ENCODE results near the gene THRB.

THRB gene

DNA sequence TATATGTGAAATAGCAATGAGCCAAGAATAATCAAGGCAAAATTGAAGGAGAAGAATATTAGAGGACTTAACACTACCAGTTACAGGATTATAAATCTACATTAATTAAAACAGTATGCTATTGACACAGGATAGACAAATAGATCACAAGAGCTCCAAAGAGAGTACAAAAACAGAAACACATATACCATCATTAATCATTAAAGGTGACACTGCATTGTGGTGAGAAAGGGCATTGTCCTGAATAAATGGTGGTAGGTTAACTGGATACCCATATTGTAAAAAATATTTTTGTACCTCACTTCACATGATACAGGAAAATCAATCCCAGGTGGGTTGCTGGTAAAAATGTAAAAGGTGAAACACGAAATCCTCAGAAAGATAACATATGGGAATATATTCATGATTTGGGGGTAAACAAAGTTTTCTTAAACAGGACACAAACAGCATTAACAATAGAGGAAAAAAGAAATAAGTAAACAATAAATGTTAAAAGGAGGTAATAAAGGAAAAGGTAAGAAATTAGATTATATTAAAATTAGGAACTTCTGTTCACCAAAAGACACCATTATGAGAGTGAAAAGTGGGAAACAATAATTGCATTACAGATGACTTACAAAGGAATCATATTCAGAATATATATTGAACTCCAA, 145.2 kb downstream of the THRB start:
- DNase-seq (ENCODE audit: low spot score), result no peak

DNA sequence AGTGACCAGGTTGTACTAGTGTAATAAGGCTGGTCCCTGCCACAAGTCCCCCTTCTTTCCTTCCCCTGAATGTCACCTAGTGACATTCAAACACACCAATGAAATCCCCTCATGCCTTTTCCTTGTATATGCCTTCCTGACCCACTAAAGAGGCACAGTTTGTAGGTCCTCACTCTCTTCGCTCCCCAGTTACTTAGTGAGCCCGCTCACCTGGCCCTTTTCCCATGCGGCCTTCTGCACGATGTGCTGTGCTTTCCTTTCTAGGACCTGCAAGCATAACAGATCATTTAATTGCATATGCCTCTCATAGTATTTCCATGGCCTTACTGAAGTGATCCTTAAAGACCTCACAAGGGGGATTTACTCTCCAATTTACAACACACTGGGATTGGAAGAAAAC, 146.3 kb downstream of the THRB start:
- DNase-seq (ENCODE audit: low spot score), result no peak

DNA sequence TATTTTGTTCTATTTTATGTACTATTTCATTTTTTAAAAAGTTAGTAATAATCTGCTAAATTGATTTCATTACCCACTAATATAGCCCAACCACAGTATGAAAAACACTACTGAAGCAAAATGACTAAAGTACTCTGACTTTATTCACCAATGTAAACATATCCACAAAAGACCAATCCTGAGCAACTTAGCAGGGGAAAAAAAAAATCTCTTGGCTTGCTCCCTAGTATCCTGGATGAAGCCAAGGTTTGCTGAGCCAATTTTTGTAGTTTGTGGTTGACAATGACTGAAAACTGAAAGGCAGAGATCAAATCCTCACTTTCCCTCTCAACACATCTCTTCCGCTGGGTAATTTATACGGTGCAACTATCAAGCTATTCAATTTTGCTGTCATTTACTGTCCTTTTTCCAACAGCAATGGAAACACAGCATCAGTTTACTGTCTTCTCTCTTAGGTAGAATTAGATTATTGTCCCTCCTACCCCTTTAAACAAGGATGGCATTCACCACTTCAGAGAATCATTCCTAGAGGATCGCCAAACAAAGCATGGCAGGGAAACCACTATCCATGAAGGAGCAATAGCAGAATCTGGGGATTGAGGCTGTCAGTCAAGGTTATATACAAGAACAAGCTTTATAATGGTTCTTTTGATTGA, 149.7 kb downstream of the THRB start:
- DNase-seq (ENCODE audit: low spot score), result no peak

DNA sequence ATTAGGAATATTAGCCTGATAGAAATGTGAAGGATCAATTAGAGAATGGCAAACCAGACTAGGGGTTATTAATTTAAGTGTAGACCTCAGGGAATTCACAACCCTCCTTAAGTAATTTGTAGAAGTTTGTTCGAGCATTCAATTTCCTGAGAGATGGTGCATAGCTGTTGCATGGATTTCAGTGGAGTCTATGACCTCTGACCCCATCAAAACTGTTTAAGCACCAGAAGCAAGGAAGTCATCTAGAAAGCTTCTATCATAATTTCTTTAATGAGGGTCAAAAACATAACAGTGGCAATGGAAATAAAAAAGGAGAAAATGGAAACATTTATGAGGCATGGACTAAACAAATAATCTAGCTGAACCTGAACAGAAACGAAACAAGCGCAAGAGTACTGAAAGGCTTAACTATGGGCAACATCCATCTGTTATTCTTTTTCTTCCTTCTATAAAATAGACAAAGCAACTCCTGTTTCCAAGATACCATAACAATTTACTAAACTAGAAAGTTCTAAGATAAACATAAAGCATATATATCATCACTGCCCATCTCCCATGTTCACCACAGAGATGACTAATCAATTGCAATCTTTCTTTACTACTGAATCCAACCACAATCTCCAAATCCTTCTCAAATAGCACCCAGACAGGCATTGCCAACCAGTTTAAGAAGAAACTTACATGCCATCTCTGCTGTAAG, 151.4 kb downstream of the THRB start:
- no peak for DNase-seq (ENCODE audit: low spot score)

DNA sequence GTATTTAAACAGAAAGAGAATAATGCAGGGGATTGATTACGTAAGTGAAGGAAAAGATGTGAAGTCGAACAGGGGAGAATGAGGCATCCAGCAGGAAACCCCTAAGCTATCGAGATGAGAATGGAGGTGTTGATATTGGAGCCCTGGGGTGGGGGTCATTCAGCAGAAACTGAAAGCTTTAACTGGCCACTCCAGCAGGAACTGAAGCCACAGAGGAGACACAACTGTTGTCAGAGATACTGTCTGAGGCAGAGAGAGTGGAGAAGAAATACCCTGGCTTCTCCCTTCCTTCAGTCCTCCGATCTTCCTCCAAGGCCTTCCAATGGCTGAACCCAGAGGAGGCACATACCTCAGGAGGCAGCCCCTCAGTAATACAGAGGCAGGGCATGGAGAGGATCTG, 152.4 kb downstream of the THRB start:
- DNase-seq (ENCODE audit: low spot score), result no peak

DNA sequence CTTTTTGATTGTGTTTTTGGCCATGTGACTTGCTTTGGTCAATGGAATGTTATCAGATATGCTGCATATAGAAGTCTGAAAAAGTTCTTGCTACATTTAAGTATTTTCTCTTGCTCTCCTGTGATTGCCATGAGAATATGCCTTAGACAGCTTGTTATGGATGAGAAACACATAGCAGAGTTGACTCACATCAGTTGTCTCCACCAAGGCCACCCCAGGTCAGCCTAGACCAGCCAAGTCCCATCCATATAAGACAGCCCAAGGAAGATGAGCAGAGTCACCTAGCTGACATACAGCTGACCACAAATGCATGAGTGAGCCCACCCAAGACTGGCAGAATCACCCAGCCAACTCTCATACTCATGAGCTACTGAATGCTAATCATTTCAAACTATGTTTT, 153.0 kb downstream of the THRB start:
- DNase-seq (ENCODE audit: low spot score), result no peak

DNA sequence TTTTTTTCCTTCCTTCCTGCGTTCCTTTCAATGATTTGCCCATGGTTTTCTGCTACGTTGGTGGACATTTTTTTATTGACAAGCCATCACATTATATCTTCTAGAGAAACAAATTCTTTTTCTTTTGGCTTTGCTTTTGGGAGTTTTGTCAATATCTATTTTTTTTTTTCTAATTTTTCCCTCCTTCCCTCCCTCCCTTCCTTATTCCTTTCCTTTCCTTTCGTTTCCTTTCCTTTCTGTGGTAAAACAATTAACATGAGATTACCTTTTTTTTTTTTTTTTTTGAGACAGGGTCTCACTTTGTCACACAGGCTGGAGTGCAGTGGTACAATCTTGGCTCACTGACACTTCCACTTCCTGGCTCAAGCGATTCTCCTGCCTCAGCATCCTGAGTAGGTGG, 153.7 kb downstream of the THRB start:
- DNase-seq (ENCODE audit: low spot score), result no peak

DNA sequence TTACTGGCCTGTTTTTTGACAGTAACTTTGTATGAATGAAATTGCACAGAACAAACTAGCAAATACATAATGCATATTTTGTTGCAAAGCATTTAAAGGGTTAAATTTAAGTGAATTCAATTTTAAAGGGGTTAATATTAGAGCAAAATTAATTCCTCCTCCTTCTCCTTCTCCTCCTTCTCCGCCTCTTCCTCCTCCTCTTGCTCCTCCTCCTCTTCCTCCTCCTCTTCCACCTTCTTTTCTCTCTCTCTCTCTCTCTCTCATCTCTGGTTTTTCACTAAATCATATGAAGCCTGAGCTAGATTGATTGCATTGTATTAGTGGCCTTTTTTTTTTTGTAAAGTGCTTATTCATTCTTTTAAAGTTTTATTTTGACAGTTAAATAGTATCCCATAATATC, 154.5 kb downstream of the THRB start:
- DNase-seq (ENCODE audit: low spot score), result no peak

DNA sequence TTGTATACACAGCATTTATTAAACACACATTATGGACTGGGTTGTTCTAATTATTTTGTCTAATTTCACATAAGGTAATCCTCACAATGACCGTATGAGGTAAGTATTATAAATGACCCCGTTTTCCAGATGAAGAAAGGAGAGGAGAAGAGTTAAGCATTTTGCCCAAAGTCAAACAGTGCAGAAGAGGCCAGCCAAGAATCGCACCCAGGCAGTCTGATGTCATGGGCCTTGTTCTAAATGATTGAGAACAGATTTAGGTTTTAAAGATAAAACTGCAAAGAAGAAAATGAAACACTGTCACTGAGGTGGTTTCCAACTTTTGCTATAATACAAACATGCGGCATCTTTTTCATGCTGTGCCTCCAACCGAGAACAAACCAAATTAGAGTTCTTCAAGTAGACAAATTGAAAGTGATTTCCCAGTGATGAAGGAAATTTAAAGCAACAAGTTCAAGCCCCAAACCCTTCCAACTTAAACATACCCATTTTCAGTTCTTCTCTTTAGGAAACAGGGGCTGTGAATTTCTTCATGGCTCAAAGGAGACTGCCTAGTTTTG, 155.3 kb downstream of the THRB start:
- no peak for DNase-seq (ENCODE audit: low spot score)

DNA sequence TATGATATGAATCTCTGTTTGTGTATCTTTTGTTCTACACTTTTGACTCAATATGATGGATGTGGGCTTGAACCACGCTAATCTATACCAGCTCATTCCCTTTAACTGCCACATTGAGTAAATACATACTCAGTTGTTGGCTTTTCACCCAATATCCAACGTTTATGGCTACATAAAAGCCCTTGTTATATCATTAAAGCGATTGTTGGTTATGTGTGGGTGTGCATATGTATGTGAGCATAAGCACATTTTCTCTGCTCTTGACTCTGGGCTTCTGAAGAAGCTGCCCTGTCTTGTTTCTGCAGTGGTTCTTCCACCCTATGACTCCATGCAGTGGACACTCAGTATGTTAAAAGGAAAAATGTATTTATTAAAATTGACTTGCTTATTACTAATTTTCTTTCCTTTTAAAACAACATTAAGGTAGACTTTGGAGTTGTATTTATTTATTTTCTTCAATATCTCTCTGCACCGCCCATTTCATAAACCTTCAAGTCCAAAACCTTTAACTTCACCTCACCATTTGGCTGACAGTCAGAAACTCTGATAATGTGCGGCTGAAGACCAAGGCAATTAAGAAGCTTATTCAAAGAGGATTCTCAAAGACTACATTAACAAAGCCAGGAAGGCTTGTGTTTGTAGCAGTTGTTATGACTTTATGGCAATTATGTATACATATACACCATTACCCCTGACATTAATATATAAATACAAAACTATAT, 156.1 kb downstream of the THRB start:
- DNase-seq (ENCODE audit: low spot score), result no peak

DNA sequence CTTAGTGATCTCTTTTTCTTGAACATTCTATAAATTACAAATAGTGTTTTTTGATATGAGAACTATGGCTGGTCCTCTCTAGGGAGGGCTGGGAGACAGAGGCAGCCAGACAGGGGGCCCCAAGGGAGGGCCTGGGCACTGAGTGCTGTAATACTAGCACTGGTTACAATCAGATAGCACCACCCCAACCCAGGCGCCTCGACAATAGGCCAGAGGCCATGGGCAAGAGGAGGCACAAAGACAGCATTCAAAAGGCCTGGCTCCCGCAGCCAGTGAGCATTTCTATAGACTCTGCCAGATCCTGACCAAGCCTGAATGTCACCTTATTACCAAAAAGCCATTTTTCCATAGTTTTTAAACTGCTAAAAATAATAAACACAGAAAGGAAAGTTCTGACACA, 158.5 kb downstream of the THRB start:
- no peak for DNase-seq (ENCODE audit: low spot score)

DNA sequence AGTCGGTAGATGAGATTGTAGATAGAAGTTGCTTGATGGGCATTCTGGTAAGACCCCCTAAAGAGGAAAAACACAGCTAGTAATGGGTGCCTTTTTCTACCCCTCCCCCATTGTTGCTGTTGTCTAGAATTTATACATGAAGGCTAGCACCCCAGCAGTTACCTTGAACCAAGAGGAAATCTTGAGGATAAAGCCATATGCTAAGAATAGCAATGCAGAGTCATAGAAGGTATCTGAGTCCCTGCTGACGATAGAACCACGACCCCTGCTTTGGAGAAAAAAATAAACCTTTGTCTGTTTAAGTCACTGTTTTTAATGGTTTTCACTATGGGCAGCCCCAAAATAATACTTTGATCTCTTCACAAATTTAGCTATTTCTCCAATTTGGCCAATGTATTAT, 162.6 kb downstream of the THRB start:
- DNase-seq (ENCODE audit: low spot score), result no peak

DNA sequence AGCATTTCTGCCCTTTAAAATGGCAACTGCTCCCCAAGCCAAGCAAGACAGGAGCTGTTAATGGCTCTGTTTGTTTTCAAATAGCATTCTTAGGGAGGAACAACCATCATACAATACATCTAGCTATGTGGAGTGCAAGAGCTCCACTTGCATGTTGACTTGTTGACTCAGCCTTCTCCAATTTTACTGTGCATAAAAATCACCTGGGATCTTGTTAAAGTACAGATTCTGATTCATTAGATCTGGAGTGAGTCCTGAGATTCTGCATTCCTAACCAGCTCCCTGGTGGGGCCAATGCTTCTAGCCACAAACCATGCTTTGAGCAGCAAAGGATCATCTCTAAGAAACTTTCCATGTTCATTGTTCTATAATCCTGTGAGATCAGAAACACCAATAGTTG, 171.4 kb downstream of the THRB start:
- no peak for DNase-seq (ENCODE audit: low spot score)

DNA sequence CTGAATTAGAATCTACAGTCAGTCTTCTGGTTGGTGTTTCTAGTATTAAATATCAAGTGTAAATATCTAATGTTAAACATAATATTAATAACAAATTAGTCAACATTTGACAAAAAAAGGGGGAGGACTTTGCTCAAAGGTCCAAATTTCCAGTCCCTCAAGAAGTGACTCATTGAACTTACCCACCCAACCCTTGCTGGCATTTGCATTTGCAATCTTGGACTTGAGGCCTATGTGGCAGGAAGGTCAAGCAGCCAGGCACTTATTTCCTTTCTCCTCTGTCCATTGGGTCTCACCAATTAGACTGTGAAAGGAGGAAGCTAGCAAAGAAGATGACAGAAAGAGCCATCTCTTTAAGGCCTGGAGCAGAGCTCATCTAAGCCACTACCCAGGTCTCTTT, 174.0 kb downstream of the THRB start:
- no peak for DNase-seq (ENCODE audit: low spot score)

DNA sequence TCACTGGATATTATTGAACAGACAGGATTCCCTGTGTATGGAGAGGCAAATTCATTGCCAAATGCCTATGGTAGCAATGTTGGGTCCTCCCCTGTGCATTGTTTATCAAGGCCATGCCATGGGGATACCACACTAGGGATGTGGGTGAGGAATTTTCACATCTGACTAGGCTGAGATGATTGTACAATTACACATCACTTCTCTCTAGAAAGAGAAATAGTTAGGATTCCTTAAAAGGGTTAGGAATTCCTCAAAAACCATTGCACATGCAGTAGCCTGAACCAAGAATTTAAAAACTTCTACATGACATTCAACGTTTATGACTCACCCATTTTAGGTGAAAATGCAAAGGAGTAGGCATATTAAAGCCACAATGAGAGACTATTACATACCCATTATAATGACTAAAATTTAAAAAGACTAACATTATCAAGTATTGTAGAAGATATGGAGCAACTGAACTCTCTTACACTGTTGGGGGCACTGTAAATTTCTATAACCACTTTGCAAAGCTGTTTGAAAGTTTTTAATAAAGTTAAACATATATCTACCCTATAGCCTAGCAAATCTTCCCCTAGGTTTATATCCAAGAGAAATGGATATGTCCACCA, 175.9 kb downstream of the THRB start:
- peak; percentile 1 for DNase-seq (ENCODE audit: low spot score)

DNA sequence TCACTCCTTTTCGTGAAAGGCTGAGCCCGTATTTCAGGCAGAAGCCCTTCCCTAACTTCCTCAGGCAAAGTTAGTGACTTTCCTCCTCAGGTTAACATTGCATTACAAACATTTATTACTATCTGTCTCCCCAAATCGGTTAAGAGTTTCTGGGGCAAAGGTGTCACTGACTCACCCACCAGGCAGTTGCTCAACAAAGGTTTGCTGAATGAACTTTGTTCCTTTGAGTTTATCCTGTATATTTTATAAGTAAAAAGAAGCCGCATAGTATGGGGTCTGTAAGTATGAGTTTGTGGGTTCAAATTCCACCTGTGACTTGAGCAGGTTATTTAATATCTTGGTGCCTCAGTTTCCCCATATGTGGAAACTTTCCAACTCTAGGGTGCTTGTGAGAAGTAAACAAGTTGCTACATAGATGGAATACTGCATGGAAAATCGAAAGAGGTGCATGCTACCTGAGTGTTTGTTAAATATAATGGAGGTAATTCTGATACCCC, 177.7 kb downstream of the THRB start:
- DNase-seq (ENCODE audit: low spot score), result no peak

DNA sequence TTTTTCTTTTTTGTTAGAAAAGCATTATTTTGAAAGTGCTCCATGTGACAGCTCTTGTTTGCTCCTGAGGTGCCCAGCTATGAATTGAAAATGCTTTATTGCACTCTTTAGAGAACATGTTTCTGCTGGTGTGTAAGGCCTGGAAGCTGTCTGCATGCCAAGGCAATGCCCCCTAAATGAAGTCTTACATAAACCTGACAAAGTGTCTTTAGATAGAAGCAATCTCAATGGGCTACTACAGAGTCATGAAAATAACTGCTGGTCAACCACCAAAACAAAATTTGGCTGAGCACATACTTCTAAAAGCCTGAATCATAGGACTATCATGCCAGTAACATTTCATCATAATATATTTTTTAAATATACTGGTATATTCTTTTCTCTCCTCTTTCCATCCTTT, 178.7 kb downstream of the THRB start:
- no peak for DNase-seq (ENCODE audit: low spot score)

DNA sequence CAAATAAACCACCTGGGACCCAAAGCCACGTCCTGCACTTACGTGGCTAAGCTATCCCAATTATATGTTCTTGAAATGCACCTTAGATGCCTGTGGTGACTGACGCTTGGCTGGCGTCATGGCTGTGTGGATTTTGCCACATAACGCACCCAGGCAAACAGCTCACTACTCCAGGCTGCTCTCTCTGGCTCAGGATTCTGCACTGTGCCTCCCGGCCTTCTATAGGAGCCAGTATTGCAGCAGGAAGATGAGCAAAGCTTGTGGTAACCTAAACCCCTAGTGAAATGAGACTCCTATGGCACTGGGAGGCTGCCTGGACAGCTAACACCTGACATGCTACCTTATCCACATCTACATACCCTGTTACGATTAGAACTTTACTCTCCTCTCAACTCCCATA, 179.3 kb downstream of the THRB start:
- DNase-seq (ENCODE audit: low spot score), result no peak

DNA sequence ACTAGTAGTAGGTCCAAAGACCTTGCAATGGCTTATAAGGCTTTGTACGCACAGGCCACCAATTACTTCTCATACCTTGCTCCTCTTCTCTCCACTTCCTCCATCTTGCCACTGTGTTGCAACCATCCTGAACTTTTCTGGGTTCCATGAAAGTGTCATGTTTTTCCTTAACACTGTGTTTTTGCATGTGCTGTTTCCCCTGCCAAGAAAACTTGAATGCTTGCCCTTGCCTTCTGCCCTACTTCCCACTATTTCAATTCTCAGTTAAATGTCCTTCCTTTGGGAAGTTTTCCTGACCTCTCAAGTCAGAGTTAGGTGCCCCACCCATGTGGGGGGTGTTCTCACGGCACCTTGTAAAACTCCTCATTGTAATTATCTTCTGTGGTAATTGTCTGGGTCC, 182.8 kb downstream of the THRB start:
- DNase-seq (ENCODE audit: low spot score), result no peak

DNA sequence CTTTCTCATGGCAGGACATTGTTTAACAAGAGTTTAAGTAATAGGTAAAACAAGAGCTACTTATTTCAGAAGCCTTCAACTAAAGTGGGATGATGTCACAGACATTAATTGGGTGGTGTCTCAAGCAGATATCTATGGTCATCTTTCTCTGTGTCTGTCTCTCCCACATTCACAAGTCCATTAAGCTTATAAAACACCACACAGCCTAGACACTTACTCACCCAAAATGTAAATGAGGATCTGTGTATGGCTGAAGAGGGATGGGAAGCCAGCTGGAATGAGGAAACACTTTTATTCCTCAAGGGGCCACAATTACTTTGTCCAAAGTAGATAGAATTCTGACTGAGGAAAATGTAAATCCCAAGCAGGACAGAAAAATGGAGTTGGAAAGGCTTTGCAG, 183.8 kb downstream of the THRB start:
- no peak for DNase-seq (ENCODE audit: low spot score)

DNA sequence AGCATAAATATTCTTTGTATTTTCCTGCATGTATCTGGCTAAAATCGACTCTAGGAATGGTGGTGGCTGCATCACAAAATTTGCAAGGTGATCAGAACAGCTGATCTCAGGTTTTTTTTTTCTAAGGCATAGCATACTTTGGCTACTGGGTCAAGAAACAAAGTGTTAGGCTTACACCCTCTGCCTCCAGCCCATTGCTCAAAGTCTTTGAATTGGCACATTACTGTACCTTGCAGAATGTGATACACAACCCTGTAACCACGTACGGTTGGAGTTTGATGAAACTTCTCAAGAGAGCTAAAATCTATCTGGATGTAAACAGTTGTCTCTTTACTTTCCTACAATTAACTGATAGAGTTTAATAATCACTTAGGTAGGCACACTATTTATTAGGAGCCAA, 188.1 kb downstream of the THRB start:
- DNase-seq (ENCODE audit: low spot score), result no peak

All from RKO (cell line).